ENCODE measurements around the gene ZNRF3.
"Not testable (repeated sequence)": the region's sequence is repeated elsewhere in the genome, so short reads cannot be mapped to it uniquely, and the experiment has no call there.

Gene ZNRF3

DNA sequence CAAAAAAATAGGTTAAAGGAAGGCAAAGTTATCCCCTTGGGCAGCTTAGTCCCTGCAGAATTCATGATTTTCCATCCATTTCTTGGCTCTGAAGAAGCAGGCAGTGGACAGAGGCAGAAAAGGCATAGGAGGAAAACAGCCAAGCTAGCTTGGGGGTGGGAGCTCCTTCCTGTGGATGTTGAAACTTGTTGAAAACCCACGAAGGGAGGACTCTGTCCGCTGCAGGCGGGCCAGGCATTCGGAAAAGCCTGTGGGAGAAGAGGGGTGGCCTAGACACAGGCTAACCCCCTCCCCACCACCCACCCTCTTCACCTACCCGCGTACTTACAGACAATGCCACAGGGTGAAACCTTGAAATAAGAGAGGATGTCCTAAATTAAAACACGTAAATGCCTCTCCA is 106.1 kb downstream of the ZNRF3 start:
- DNase-seq = no peak

- no peak for DNase-seq
Observed at GRCh38 chr22:28989912-28990311, 106.5 kb downstream of the ZNRF3 start.

- no peak for DNase-seq
Observed at GRCh38 chr22:28992565-28993356, 109.4 kb downstream of the ZNRF3 start.

- DNase-seq = no peak
Observed at GRCh38 chr22:28994522-28994921, 111.2 kb downstream of the ZNRF3 start.

- DNase-seq = no peak
Observed at GRCh38 chr22:28995551-28995950, 112.2 kb downstream of the ZNRF3 start.

DNA sequence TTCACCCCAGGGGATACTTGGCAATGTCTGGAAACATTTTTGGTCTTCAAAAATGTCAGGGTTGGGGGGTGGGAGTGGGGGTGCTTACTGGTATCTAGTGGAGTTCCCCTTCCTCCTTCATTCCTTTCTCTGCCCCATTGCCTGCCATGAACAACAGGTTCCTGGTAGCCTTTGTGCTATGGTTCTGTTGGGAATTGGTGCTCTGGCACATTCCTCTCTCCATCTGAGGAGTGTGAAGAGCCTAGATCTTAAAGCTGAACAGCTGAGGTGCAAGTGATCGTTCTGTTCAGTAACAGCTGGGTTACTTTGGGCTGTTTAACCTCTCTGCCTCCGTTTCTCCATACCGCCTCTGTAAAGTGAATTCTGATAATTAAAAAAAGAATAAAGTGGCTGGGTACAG is 114.0 kb downstream of the ZNRF3 start:
- no peak for DNase-seq

DNA sequence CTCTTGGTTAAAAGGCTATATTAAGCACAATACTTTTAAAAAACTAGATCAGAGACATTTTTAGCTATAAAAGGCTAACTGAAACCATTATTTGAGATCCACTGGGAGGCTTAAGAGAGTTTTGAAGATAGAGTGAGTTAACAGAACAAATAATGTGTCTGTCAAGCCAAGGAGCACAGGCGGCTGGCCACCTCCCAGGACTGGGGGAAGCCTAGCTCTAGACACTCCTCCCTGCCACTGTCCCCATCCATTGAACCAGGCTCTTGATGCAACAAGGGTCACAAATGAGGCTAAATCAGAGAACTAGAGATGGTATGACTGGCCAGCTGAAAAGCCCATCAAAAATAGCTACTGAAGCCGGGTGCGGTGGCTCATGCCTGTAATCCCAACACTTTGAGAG is 115.3 kb downstream of the ZNRF3 start:
- no peak for DNase-seq

GRCh38 chr22:28999510-28999909 is 116.1 kb downstream of the ZNRF3 start:
- DNase-seq = no peak

GRCh38 chr22:28999919-29000556 is 116.7 kb downstream of the ZNRF3 start:
- no peak for DNase-seq

DNA sequence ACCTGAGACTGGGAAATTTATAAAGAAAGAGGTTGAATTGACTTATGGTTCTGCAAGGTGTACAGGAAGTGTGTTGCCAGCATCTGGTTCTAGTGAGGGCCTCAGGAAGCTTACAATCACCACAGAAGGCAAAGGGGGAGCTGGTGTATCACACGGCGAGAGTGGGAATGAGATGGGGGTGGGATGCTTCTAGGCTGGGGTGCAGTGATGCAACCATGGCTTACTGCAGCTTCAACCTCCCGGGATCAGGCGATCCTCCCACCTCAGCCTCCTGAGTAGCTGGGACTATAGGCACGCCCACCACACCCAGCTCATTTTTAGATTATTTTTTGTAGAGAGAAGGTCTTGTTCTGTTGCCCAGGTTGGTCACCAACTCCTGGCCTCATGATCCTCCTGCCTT is 117.3 kb downstream of the ZNRF3 start:
- no peak for DNase-seq

DNA sequence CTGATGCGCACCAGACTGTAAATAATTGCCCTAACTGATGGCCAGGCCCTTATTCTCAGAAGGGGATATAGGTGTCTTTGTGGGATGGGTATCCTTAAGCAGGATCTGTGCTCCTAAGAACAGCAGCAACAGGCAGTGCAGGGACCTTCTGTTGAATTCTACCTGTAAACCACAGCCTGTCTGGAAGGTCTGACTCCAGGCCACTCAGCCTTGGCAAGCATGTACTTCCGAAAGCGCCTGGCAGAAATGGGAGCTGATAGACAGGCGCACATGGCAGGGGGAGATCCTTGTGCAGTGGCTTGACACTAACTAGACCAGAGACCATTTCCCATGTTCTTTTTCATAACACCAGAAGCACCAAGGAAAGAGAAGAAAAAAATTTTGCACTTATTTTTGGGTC is 119.2 kb downstream of the ZNRF3 start:
- no peak for DNase-seq

DNA sequence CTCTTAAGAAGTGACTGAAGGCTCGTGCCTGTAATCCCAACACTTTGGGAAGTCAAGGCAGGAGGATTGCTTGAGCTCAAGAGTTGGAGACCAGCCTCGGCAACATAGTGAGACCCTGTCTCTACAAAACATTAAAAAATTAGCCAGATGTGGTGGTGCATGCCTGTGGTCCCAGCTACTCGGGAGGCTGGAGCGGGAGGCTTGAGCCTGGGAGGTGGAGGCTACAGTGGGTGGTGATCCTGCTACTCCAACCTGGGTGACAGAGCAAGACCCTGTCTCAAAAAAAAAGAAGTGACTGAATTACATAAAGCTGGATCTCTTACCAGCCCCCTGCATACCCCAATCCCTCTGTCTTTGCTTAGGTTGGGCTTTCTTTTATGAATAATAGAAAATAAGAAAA is 120.2 kb downstream of the ZNRF3 start:
- no peak for DNase-seq

DNA sequence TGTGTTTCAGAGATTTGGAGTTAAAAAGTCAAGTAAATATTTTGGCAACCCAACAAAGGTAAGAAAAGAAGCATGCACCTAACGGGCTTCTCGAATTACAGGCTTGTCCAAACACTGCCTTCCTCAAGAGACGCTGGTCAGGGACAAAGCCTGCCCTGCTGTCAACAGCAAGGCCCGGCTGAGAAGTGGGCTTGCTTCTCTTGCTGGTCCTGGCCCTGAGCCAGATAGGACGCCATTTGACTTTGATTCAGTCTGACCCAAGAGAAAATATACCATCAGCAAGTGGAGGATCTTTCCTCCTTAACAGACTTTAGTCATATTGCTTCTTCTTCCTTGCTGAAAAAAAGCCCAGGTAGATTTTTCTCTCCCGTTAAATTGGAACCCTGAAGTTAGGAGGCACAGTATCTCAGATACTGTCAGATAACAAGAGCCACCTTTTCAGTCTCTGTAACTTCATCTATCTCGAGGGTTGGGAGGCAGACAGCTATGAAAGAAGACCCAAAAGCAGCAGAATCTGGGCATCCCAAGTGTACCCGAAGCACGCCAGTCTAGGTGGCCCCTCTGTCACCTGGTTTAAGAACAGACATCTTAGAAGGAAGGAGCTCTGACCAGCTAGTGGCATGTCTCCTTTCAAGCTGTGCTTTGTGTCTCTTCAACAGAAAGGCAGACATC is 120.7 kb downstream of the ZNRF3 start:
- DNase-seq = no peak

- DNase-seq = no peak
Observed at GRCh38 chr22:29004647-29005371, 121.4 kb downstream of the ZNRF3 start.

GRCh38 chr22:29005754-29006153 is 122.4 kb downstream of the ZNRF3 start:
- DNase-seq = not testable (repeated sequence)

- no peak for DNase-seq
Observed at GRCh38 chr22:29006346-29006745, 123.0 kb downstream of the ZNRF3 start.

GRCh38 chr22:29009148-29009547 is 125.8 kb downstream of the ZNRF3 start:
- DNase-seq = no peak

DNA sequence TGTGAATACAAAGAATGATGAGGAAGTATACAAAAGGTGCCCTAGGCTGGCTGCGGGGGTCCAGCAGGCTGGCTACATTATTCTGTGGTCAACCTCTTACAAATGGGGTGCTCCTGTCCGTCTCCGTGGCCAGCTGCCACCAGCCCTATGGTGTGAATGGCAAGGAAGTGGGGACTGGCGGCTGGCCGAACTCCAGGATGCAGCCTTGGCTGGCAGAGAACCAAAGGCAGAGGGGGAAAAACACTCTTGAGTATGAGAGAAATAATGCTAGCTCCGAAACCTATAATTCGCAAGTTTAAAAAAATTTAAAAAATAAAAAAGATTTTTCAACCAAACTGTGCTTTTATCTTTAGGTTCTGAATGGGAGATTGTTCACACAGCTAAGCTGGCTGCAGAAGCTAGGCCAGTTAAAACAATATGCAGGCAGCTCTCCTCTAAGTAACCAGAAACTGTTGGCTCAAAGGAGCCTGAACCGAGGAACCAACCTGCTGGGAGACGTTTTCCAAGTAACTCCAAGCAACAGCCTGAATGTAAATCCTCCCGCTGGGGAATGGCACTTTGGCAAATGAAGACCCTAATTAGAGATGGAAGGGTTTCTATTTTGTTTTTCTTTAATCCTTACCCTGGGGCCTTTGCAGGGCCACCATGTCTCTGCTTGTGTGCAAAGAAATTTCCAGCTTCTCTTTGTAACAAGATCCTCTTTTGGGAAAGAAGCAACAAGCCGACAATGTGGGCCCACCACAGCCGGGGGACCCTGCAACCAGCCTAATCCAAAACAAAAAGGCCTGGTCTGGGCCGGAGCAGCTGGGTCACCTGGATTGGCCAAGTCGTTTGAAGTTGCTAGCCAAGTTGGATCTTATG is 128.1 kb downstream of the ZNRF3 start:
- no peak for DNase-seq

GRCh38 chr22:29012101-29012433 is 128.7 kb downstream of the ZNRF3 start:
- no peak for DNase-seq

- DNase-seq = no peak
Observed at GRCh38 chr22:29012952-29013351, 129.6 kb downstream of the ZNRF3 start.

DNA sequence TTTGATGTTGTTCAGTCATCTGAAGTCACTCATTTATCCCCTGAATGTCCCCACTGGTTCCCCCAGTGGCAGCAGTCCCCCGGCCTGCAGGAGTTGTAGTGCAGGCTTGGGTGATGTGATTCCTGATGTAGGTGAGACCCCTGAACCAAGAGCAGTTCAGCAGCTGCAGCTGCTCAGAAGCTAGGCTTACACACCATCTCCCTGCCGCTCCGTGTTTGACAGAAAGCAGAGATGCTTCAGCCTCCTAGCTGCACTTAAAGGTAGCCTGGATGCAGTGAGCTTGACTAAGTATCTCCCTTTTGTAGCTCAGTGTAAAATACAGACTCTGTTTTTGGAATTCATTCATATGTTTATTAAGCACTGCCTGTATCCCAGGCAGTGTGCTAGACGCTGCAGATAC is 130.9 kb downstream of the ZNRF3 start:
- no peak for DNase-seq

DNA sequence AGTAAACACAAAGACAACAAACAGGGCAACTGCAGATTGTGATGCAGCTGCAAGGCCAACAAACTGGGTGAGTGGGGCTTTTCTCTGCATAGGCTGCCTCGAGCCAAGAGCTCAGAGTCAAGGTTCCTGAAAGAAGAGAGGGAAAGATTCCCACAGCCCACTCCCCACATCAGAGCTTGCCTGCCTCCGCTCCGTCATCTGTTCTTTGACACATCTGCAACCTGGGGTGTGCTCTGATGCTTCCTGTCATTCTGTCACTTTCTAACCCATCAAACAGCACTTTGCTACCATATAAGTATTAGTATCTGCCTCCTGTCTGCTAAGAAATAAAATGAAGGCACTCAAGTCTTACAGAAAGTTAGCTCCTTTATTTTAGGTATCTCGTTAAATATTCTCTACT is 131.4 kb downstream of the ZNRF3 start:
- no peak for DNase-seq

Data from EL (cell line).